DND-41 (cell line): ENCODE measurements around the gene RFTN1.

Experiments
- ATAC-seq: fragments of 200-7000 bp; cut with Tn5 transposase; 3 replicates; pipeline ENCODE4 v1.9.1; 2021; ENCODE audit warnings: low read depth; ENCODE audit not compliant: insufficient read depth
- DNase-seq: peaks from one replicate; pipeline ENCODE4 v3.0.0-alpha.2; 2020
- H2AFZ ChIP-seq: 2 replicates; pipeline ENCODE4 v1.6.0; 2012; ENCODE audit warnings: low read depth, low read length
- H3K27ac ChIP-seq: 2 replicates; pipeline ENCODE4 v1.5.1; 2012; ENCODE audit warnings: low read length, inconsistent platforms
- H3K27me3 ChIP-seq: fragments of 200-600 bp; sonication (generic); 2 replicates; pipeline ENCODE4 v1.6.0; 2012; ENCODE audit warnings: low read length, mild to moderate bottlenecking, inconsistent platforms; ENCODE audit not compliant: insufficient read depth, poor library complexity
- H3K36me3 ChIP-seq: 2 replicates; pipeline ENCODE4 v1.5.1; 2012; ENCODE audit warnings: low read length, inconsistent platforms; ENCODE audit not compliant: insufficient read depth
- H3K4me1 ChIP-seq: 2 replicates; pipeline ENCODE4 v1.5.1; 2012; ENCODE audit warnings: mild to moderate bottlenecking, low read length; ENCODE audit not compliant: insufficient read depth
- H3K4me2 ChIP-seq: 2 replicates; pipeline ENCODE4 v1.6.0; 2012; ENCODE audit warnings: mild to moderate bottlenecking, moderate library complexity, low read length, inconsistent platforms; ENCODE audit not compliant: insufficient read depth
- H3K4me3 ChIP-seq, 2 experiments: fragments of 200-600 bp in 1 of 2; shearing (Covaris generic) in 1 of 2; 2 replicates each; pipeline ENCODE4 v1.5.1; 2012 to 2016; ENCODE audit warnings: inconsistent platforms in 2 of 2, low read length in 2 of 2, mild to moderate bottlenecking in 2 of 2, low read depth in 1 of 2, moderate library complexity in 1 of 2
- H3K79me2 ChIP-seq: 2 replicates; pipeline ENCODE4 v1.6.0; 2012; ENCODE audit warnings: low read length, inconsistent platforms; ENCODE audit not compliant: insufficient read depth
- H3K9ac ChIP-seq: 2 replicates; pipeline ENCODE4 v1.6.0; 2012; ENCODE audit warnings: low read depth, mild to moderate bottlenecking, inconsistent platforms, low read length, moderate library complexity
- H3K9me3 ChIP-seq: 2 replicates; pipeline ENCODE4 v1.5.1; 2012; ENCODE audit warnings: low read length, moderate library complexity, mild to moderate bottlenecking, inconsistent platforms; ENCODE audit not compliant: insufficient read depth, severe bottlenecking
- H4K20me1 ChIP-seq: 2 replicates; pipeline ENCODE4 v1.6.0; 2012; ENCODE audit warnings: low read length; ENCODE audit not compliant: insufficient read depth
- EZH2 ChIP-seq: IDR thresholded peaks from 3 replicates; pipeline ENCODE4 v1.6.1; 2012; ENCODE audit warnings: borderline replicate concordance, low read depth, mild to moderate bottlenecking, moderate library complexity, low read length, inconsistent platforms; ENCODE audit not compliant: severe bottlenecking
- TF ChIP-seq, protein P1 (sequence below): IDR thresholded peaks from 2 replicates; pipeline ENCODE4 v1.5.1; 2012; ENCODE audit warnings: borderline replicate concordance, low read length, moderate library complexity, mild to moderate bottlenecking; ENCODE audit not compliant: poor library complexity, severe bottlenecking; ENCODE audit errors: extremely low read depth

The RFTN1 gene

GRCh38 chr3:16328124-16328523, 185.4 kb downstream of the RFTN1 start:
- peaks cover 84% of the 10 kb centered on the region for H3K36me3 ChIP-seq
- no peak overlapping the region for H3K9ac ChIP-seq
- ATAC-seq (0 out of 3 replicates have a peak, but pooled peaks have one; percentile 25), DNase-seq (no peak)
- no peak overlapping the region for H2AFZ ChIP-seq
- H3K4me2 ChIP-seq = no peak overlapping the region
- no peak overlapping the region for H3K4me3 ChIP-seq
- peak overlapping the region; percentile 41 for H3K27ac ChIP-seq
- H3K79me2 ChIP-seq = peaks cover 42% of the 10 kb centered on the region
- H3K4me1 ChIP-seq = no peaks in the 10 kb centered on the region
- H3K9me3 ChIP-seq = peaks cover 10% of the 10 kb centered on the region
- H3K27me3 ChIP-seq = no peaks in the 10 kb centered on the region
- H4K20me1 ChIP-seq = no peaks in the 10 kb centered on the region
- TF ChIP-seq, protein P1, sequence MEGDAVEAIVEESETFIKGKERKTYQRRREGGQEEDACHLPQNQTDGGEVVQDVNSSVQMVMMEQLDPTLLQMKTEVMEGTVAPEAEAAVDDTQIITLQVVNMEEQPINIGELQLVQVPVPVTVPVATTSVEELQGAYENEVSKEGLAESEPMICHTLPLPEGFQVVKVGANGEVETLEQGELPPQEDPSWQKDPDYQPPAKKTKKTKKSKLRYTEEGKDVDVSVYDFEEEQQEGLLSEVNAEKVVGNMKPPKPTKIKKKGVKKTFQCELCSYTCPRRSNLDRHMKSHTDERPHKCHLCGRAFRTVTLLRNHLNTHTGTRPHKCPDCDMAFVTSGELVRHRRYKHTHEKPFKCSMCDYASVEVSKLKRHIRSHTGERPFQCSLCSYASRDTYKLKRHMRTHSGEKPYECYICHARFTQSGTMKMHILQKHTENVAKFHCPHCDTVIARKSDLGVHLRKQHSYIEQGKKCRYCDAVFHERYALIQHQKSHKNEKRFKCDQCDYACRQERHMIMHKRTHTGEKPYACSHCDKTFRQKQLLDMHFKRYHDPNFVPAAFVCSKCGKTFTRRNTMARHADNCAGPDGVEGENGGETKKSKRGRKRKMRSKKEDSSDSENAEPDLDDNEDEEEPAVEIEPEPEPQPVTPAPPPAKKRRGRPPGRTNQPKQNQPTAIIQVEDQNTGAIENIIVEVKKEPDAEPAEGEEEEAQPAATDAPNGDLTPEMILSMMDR = no peak
- no peak for TF ChIP-seq EZH2

- Histone ChIP-seq H3K36me3 (peaks cover 84% of the 10 kb centered on the region), H3K4me2 (no peak overlapping the region), H3K9me3 (peaks cover 5% of the 10 kb centered on the region), H3K79me2 (peaks cover 36% of the 10 kb centered on the region), H3K27ac (peak overlapping the region; percentile 11; the same call in 1 of the 2 replicates), H3K4me3 (no peak overlapping the region), H4K20me1 (no peaks in the 10 kb centered on the region), H3K9ac (no peak overlapping the region), H3K27me3 (no peaks in the 10 kb centered on the region), H3K4me1 (no peaks in the 10 kb centered on the region), H2AFZ (no peak overlapping the region)
- no peak for ATAC-seq
- DNase-seq = no peak
- TF ChIP-seq EZH2 = no peak
- TF ChIP-seq, protein P1 = no peak
Measured at GRCh38 chr3:16326724-16327349, 186.7 kb downstream of the RFTN1 start.

DNA sequence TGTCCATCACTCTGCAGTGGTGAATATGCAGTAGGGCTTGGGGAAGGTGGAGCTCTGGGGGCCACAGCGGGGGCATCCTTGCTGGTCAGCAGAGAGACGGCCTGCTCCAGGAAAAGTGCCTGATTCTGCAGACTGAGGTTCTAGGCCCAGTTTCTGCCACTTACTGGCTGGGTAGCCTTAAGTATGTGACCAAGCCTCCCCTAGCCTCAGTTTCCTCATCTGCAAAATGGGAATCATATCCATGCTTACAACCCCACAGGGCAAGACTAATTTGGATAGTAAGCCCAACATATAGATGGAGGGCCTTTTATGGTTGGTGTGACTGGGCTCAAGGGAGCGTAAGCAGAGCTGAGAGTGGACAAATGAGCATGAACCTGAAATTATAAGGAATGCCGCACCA, 187.6 kb downstream of the RFTN1 start:
- ATAC-seq (no peak), DNase-seq (peak; percentile 1)
- no peak overlapping the region for H3K4me2 ChIP-seq
- H3K79me2 ChIP-seq = peaks cover 38% of the 10 kb centered on the region
- no peaks in the 10 kb centered on the region for H3K9me3 ChIP-seq
- no peaks in the 10 kb centered on the region for H4K20me1 ChIP-seq
- H3K4me1 ChIP-seq = no peaks in the 10 kb centered on the region
- no peak for TF ChIP-seq EZH2
- TF ChIP-seq, protein P1 = no peak
- H3K27me3 ChIP-seq = no peaks in the 10 kb centered on the region
- no peak overlapping the region for H2AFZ ChIP-seq
- H3K4me3 ChIP-seq = no peak overlapping the region
- peak overlapping the region; percentile 32; the same call in 1 of the 2 replicates for H3K27ac ChIP-seq
- peaks cover 84% of the 10 kb centered on the region for H3K36me3 ChIP-seq
- no peak overlapping the region for H3K9ac ChIP-seq
